HK-2 (cell line): ENCODE data around the gene SCP2.

Experiments
- DNase-seq: peaks from one replicate; pipeline ENCODE4 v3.0.0-alpha.2; 2018; ENCODE audit not compliant: unreplicated experiment

The SCP2 gene

GRCh38 chr1:53043271-53043670, 116.2 kb downstream of the SCP2 start:
- DNase-seq: no peak

- DNase-seq: no peak
Observed at GRCh38 chr1:53044926-53045325, 117.8 kb downstream of the SCP2 start.

- DNase-seq: no peak
Observed at GRCh38 chr1:53046930-53047329, 119.9 kb downstream of the SCP2 start.

- DNase-seq: no peak
Observed at GRCh38 chr1:53047737-53048736, 121.0 kb downstream of the SCP2 start.

GRCh38 chr1:53048960-53049573, 122.0 kb downstream of the SCP2 start:
- no peak for DNase-seq

- DNase-seq: no peak
Observed at GRCh38 chr1:53049574-53049967, 122.5 kb downstream of the SCP2 start.

- DNase-seq: no peak
Observed at GRCh38 chr1:53050310-53050709, 123.2 kb downstream of the SCP2 start.

- no peak for DNase-seq
Observed at GRCh38 chr1:53051676-53052075, 124.6 kb downstream of the SCP2 start.

GRCh38 chr1:53057127-53057526, 130.1 kb downstream of the SCP2 start:
- no peak for DNase-seq

GRCh38 chr1:53060579-53060978, 133.5 kb downstream of the SCP2 start:
- no peak for DNase-seq

- no peak for DNase-seq
Observed at GRCh38 chr1:53061123-53061858, 134.2 kb downstream of the SCP2 start.

GRCh38 chr1:53061859-53062707, 135.0 kb downstream of the SCP2 start, which contains the start of gene PODN:
PODN (plus strand) TSS chr1:53062213; CDS start chr1:53069856, 7,643 bp downstream.
- no peak for DNase-seq

GRCh38 chr1:53062708-53063591, 135.9 kb downstream of the SCP2 start:
- no peak for DNase-seq

- DNase-seq: no peak
Observed at GRCh38 chr1:53063744-53064515, 136.9 kb downstream of the SCP2 start.

- no peak for DNase-seq
Observed at GRCh38 chr1:53065391-53065790, 138.3 kb downstream of the SCP2 start.

GRCh38 chr1:53066488-53066887, 139.4 kb downstream of the SCP2 start:
- no peak for DNase-seq

GRCh38 chr1:53066891-53067738, 140.0 kb downstream of the SCP2 start:
- no peak for DNase-seq

GRCh38 chr1:53067886-53068285, 140.8 kb downstream of the SCP2 start:
- no peak for DNase-seq
